Thymus (tissue), 11 donors: ENCODE data around the gene MED27. TPM values are rescaled to one million over a fixed set of nuclear protein-coding genes. Genes with fewer than 3 reads are reported as not detected.

Source experiments
- DNase-seq, 9 donors: peaks; one replicate each; pipeline ENCODE4 v3.0.0-alpha.2; 2013; ENCODE audit warnings: low spot score in 9 of 9, low read depth in 6 of 9, missing footprints in 1 of 9
- H3K27ac ChIP-seq, 2 donors: one replicate each; pipeline ENCODE4 v1.5.1; 2013; ENCODE audit warnings: control low read depth in 1 of 2, low read depth in 1 of 2, low read length in 1 of 2, mild to moderate bottlenecking in 1 of 2, moderate library complexity in 1 of 2
- H3K27me3 ChIP-seq, 2 donors: one replicate each; pipeline ENCODE4 v1.5.1; 2013; ENCODE audit warnings: low read length in 1 of 2; ENCODE audit not compliant: control insufficient read depth in 2 of 2, insufficient read depth in 1 of 2
- H3K36me3 ChIP-seq, 2 donors: one replicate each; pipeline ENCODE4 v1.5.1; 2013; ENCODE audit warnings: low read length in 1 of 2, mild to moderate bottlenecking in 1 of 2, moderate library complexity in 1 of 2; ENCODE audit not compliant: control insufficient read depth in 2 of 2, insufficient read depth in 2 of 2
- H3K4me1 ChIP-seq, 2 donors: one replicate each; pipeline ENCODE4 v1.5.1; 2013; ENCODE audit warnings: low read length in 2 of 2; ENCODE audit not compliant: control insufficient read depth in 2 of 2, insufficient read depth in 2 of 2
- H3K4me3 ChIP-seq, 2 donors: one replicate each; pipeline ENCODE4 v1.5.1; 2013; ENCODE audit warnings: low read length in 2 of 2, control low read depth in 1 of 2, mild to moderate bottlenecking in 1 of 2
- H3K9me3 ChIP-seq, 2 donors: one replicate each; pipeline ENCODE4 v1.5.1; 2013; ENCODE audit warnings: low read length in 1 of 2, mild to moderate bottlenecking in 1 of 2; ENCODE audit not compliant: control insufficient read depth in 2 of 2, insufficient read depth in 1 of 2
- WGBS: extraction: QIAGEN DNeasy Blood & Tissue Kit; methylation state at CpG from one replicate; pipeline ENCODE4 v1.1.7; 2013; 5-methylcytosine and 5-hydroxymethylcytosine counted together
- polyA plus RNA-seq: library from polyadenylated mRNA; stranded (reverse); fragments of 200-250 nt; gene quantifications from one replicate; pipeline ENCODE4 v1.2.3, GENCODE V29; 2013
- total RNA-seq: library from RNA; stranded (reverse); fragments of 120-200 nt; gene quantifications from one replicate; pipeline ENCODE4 v1.2.4, GENCODE V29; 2013
- donor health status: healthy.

The MED27 gene
- total and polyA plus RNA-seq, 2 donors = 27.2 to 31.0 TPM

DNA sequence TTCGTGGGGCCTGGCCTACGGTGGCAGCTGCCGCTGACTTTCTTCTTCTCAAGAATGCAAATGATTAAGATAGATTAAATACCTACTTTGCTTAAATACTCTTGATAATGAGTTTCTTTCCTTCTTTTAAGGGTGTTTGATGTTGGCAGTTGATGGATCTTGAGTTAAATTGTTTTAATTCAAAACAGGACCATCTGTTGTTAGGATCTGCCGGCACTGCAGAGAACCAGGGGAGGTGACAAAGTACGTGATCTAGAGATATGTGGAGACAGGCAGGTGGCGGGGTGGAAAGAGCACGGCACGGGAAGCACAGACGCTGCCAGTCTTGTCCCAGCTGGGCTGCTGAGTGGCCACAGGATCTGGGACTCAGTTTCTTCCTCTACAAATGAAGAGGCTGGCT, 37.9 kb downstream of the MED27 start:
- Histone ChIP-seq H3K27me3 (no peaks in the 10 kb centered on the region), H3K27ac (no peak overlapping the region), H3K4me1 (peaks cover 0 to 4% of the 10 kb centered on the region in 2 donors), H3K9me3 (no peaks in the 10 kb centered on the region), H3K36me3 (peaks cover 4 to 5% of the 10 kb centered on the region in 2 donors), H3K4me3 (no peak overlapping the region)
- no peak for DNase-seq
- 91% methylated on average over 9 of the region's 9 CpGs for WGBS

GRCh38 chr9:132040808-132041207, 38.9 kb downstream of the MED27 start:
- no peak for DNase-seq
- peaks cover 4 to 5% of the 10 kb centered on the region in 2 donors for H3K36me3 ChIP-seq
- peaks cover 0 to 3% of the 10 kb centered on the region in 2 donors for H3K4me1 ChIP-seq
- no peak overlapping the region for H3K4me3 ChIP-seq
- WGBS = 88% methylated on average over 5 of the region's 5 CpGs
- no peak overlapping the region for H3K27ac ChIP-seq
- no peaks in the 10 kb centered on the region for H3K9me3 ChIP-seq
- H3K27me3 ChIP-seq = no peaks in the 10 kb centered on the region

- no peak for DNase-seq
- no peak overlapping the region for H3K27ac ChIP-seq
- H3K4me3 ChIP-seq = no peak overlapping the region
- no peaks in the 10 kb centered on the region for H3K27me3 ChIP-seq
- H3K4me1 ChIP-seq = peaks cover 0 to 3% of the 10 kb centered on the region in 2 donors
- WGBS = 98% methylated on average over 10 of the region's 10 CpGs
- peaks cover 4 to 5% of the 10 kb centered on the region in 2 donors for H3K36me3 ChIP-seq
- H3K9me3 ChIP-seq = no peaks in the 10 kb centered on the region
Observed at GRCh38 chr9:132040246-132040645, 39.4 kb downstream of the MED27 start.

GRCh38 chr9:132039284-132039683, 40.4 kb downstream of the MED27 start:
- Histone ChIP-seq H3K4me3 (no peak overlapping the region), H3K9me3 (no peaks in the 10 kb centered on the region), H3K4me1 (peaks cover 0 to 3% of the 10 kb centered on the region in 2 donors), H3K27me3 (no peaks in the 10 kb centered on the region), H3K27ac (no peak overlapping the region), H3K36me3 (peaks cover 4 to 5% of the 10 kb centered on the region in 2 donors)
- WGBS = 98% methylated on average over 9 of the region's 9 CpGs
- DNase-seq = no peak

- H3K27ac ChIP-seq = no peak overlapping the region
- WGBS = 96% methylated on average over 6 of the region's 6 CpGs
- no peaks in the 10 kb centered on the region for H3K27me3 ChIP-seq
- H3K36me3 ChIP-seq = peaks cover 4 to 5% of the 10 kb centered on the region in 2 donors
- H3K4me3 ChIP-seq = no peak overlapping the region
- peaks cover 0 to 5% of the 10 kb centered on the region in 2 donors for H3K4me1 ChIP-seq
- DNase-seq = no peak
- no peaks in the 10 kb centered on the region for H3K9me3 ChIP-seq
Observed at GRCh38 chr9:132037458-132037857, 42.2 kb downstream of the MED27 start.

DNA sequence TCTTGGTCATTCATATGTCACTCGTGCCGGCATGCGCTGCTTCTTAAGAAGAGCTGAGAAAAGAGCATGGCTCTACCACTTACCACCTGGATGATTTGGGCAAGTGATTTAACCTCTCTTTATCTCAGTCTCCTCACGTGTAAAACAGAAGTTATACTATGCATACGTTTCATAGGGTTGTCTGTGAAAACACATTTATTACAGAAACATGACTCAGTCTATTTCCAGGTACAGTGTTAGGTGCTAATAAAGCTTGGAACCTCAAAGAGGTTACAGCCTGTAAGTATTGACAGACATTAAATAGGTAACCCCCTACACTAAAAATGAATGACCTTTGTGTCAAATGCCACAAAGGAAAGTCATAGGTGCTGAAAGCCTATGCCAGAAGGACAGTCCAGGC, 43.1 kb downstream of the MED27 start:
- 98% methylated on average over 5 of the region's 5 CpGs for WGBS
- peaks cover 0 to under 1% of the 10 kb centered on the region in 2 donors for H3K36me3 ChIP-seq
- no peak overlapping the region for H3K4me3 ChIP-seq
- H3K9me3 ChIP-seq = no peaks in the 10 kb centered on the region
- no peaks in the 10 kb centered on the region for H3K27me3 ChIP-seq
- DNase-seq = no peak
- H3K4me1 ChIP-seq = peaks cover 0 to 7% of the 10 kb centered on the region in 2 donors
- no peak overlapping the region for H3K27ac ChIP-seq

GRCh38 chr9:132035679-132036078, 44.0 kb downstream of the MED27 start:
- H3K27me3 ChIP-seq = no peaks in the 10 kb centered on the region
- peaks cover 0 to 5% of the 10 kb centered on the region in 2 donors for H3K4me1 ChIP-seq
- 95% methylated on average over 1 of the region's 1 CpG for WGBS
- H3K9me3 ChIP-seq = no peaks in the 10 kb centered on the region
- DNase-seq = no peak
- H3K4me3 ChIP-seq = no peak overlapping the region
- H3K36me3 ChIP-seq = no peaks in the 10 kb centered on the region
- H3K27ac ChIP-seq = no peak overlapping the region

GRCh38 chr9:132032238-132032950, 47.3 kb downstream of the MED27 start:
- WGBS = 90% methylated on average over 5 of the region's 5 CpGs

DNA sequence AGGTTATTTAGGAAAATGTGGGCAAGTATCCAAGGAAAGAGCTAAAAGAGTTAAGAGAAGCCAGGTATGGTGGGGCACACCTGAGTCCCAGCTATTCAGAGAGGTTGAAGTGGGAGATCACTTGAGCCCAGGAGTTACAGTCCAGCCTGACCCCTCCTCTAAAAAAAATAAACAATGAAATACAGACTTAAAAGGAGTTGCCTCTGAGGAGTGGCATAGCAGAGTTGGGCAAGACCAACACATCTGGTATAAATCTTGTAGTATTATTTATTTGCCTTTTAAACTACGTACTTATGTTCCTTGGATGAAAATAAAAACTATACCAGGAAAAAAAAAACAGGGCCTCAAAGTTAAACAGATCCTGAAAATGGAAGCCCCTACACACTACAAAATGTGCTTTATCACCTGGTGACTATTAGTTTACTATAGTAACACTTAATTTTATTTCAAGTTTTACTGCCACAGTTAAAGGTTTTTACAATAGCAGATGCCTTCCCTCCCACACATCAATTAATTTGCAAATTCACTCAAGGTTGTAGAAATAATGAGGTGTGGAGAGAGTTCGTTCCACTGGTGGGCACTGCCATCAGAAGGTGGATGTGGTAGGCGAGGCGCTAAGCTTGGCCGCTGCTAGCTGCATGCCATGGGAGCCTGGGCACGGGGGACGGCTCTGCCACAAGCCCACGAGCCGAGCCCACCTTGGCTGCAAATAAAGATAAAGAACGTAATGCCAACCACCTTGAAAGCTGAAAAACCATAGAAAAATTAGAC, 48.0 kb downstream of the MED27 start:
- no peaks in the 10 kb centered on the region for H3K27me3 ChIP-seq
- peaks cover 0 to 12% of the 10 kb centered on the region in 2 donors for H3K4me1 ChIP-seq
- H3K36me3 ChIP-seq = no peaks in the 10 kb centered on the region
- no peak for DNase-seq
- 79% methylated on average over 10 of the region's 10 CpGs for whole genome bisulfite sequencing
- no peaks in the 10 kb centered on the region for H3K9me3 ChIP-seq
- no peak overlapping the region for H3K4me3 ChIP-seq
- H3K27ac ChIP-seq = no peak overlapping the region

More at GRCh38 chr9:132032238-132032950, 47.3 kb downstream of the MED27 start:
- Histone ChIP-seq H3K4me1 (peaks cover 0 to 9% of the 10 kb centered on the region in 2 donors), H3K9me3 (no peaks in the 10 kb centered on the region), H3K27me3 (no peaks in the 10 kb centered on the region), H3K27ac (no peak overlapping the region), H3K36me3 (no peaks in the 10 kb centered on the region), H3K4me3 (no peak overlapping the region)
- DNase-seq = no peak
